CD4-positive, alpha-beta T cell treated with Interleukin-6 for 4 hours (primary cell): ENCODE data around the gene RALGAPA2.

Experiments used
- DNase-seq: peaks from one replicate; pipeline ENCODE4 v3.0.0-alpha.2; 2020; ENCODE audit warnings: mixed read lengths

RALGAPA2 gene

DNA sequence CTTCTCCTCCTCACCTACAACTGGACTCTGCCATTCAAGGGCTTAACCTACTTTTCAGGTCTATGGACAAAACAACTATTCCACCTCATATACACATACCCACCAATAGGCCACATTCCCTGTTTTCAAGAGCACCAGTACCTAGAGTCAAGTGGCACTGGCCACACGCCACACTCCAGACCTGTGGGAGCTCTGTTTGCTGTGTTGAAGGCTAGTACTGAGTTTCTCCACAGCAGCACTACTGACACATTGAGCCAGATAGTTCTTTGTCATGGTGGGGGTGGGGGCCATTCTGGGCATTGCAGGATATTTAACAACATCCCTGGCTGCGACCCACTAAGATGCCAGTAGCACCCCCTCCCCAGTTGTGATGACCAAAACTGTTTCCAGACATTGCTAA lies 84.1 kb downstream of the RALGAPA2 start:
- no peak for DNase-seq

DNA sequence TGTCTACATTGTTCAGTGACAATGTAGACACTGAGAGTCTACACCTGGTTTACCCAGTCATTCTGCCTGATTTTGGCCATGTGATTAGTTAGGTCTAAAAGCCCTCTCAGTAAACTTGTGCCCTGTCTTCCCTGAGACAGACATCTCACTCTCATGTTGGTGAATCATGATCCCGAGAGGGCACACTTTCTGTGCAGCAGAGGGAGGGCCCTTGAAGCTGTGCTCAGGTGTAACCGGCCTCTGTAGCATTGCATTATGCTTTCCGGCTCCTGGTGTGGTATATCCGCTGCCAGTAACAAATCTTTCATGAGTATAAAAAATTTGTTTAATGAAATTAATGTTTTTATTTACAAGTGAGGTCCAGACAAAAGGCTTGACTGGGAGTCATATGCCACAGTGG lies 85.0 kb downstream of the RALGAPA2 start:
- no peak for DNase-seq

DNA sequence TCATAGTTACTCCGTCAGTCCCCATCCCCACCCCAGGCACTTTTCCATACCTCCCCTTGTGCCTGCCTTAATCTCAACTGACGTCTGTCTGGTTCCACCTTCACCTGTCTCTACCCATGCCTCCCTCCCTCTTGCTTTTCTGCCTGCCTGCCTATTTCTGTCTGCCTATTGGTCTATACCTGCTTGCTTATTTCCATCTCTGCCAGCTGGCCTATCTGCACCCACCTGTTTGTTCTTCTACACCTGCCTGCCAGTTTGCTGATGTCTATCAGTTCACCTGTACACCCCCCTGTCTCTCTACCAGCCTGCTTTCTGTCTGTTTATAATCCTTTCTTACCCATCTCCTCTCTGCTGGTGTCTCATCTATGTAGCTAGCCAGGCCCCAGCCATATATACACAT lies 87.5 kb downstream of the RALGAPA2 start:
- no peak for DNase-seq

DNA sequence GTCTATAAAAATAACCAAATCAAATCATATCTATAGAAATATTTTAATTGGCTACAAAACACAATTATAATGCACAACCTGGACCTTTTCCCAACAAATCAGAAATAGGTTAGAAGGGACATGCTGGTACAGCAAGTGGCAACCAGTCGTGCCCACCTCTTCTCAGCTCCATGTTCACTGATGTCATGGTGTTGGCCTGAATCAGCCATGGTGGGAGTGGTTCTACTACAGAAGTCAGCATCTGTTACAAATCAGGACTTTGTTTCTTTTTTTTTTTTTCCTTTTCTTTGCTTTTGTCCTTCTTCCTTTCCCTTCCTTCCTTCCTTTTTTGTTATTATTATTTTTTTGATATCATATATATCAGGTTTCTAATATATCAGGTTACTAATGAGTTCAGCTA lies 91.2 kb downstream of the RALGAPA2 start:
- no peak for DNase-seq

DNA sequence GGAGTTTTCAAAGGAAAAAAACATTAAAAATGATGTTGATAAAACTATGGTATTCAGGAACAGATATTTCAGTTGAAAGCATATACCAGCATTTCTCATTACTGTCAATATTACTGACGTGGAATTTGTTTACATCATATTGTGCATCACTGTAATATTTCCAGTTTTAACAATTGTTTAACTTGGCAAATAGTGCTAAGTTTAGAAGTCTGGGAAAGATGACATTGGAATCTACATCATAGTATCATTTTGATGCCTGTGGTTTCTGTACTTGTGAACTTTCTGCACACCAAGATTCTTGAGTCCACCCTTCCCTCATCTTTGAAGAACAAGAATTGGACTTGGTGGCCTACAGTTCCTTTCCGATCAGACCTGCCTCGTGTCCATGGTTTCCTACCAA lies 98.1 kb downstream of the RALGAPA2 start:
- no peak for DNase-seq

DNA sequence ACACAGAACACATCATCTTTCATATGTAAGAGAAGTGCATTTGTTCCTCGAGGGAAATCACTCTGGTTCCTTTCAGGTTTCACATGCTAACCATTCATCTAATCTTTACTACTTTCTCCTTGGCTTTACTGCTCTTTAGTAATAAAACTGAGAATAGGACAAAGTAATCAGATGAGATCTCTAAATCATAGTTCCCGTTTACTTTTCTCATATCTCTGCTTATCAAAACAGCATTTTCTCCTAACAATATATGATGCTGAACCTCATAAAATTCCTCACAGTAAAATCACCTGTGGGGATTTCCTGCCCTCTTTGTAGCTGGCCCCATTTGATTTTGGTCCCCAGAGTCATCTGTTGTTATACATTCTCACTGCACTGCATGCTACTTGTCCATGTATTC lies 100.2 kb downstream of the RALGAPA2 start:
- no peak for DNase-seq

DNA sequence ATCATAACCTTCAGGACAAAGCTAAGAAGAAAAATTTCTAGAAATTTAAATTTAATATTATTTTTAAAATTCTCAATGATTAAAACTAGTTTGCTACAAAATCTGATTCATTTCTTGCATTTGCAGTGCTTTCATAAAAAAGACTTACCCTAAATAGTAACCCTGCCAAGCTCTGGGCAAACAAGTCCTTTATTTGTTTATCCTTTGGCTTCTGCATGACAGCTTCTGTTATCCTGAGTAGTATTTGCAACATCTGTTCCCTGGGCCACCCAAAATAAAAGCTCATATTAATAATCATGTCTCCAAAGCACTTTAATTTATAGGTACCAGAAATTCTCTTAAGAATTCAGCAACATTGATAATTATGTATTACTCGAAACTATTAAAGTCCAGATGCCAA lies 101.3 kb downstream of the RALGAPA2 start:
- DNase-seq, result no peak

DNA sequence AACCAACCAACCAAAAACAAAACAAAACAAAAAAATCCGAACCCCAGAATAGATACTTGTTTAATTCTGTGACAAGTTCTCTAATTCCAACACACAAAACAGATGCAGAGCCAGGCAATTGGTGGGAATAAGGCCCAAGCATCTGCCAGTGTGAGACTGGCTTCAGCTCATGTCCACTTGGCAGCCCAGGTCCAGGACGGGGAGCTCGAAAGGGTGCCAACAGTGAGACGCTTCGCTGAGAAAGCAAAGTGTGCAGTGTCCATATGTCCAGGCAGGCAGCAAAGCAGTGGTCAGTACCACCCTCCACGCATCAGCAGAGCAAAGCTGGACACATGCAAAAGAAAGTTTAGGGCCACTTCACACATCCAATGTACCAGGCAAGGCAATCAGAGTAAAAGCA lies 102.9 kb downstream of the RALGAPA2 start:
- no peak for DNase-seq

DNA sequence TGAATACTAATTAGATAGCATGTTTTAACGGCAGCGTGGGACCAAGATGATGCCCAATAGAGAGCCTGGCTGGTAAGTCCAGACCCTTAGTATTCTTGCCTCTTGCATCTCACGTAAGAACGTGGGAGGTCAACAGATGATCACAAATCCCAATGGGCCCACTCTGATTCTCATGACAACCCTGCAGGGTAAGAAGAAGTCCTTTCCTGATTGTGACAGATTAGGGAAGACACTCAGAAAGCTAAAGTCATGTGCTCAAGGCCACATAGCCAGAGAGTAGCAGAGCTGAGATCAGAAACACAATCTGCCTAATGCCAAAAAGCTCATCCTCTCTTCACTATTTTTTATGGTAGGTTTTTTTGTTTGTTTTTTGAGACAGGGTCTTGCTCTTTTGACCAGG lies 103.8 kb downstream of the RALGAPA2 start:
- no peak for DNase-seq

DNA sequence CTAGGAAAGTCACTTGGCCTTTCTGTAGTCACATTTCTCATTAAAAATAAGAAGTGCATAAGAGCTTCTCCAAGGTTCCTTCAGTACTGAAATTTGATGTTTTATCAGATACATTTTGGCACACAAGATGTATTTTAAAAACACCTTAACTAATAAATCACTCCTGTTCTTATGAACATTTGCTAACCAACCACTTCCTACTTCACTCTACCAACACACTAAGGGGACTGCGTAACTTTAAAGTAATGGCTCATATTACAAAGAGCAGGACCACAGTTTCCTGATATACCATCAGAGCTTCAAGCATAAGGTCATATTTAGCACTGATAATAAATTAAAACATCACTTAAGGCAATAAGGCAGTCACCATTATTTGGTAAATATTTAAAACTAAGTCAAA lies 104.4 kb downstream of the RALGAPA2 start:
- DNase-seq, result no peak

DNA sequence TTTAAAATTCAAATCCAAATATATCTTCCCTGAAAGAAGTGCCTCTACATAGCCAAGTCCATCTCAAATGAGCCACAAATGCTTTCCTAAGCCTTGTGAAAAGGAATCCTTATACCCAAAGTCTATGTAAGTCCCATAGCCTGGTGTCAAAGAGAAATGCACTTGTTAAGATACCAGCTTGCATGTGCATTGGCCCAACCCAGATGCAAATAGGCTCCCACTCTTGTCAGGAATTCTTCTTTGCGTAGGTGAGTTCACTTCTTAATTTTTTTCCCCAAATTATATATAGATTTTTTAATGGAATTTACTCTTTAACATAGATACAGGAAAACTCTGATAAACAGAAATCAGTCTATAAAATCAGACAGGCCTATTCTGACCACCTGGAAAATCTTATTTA lies 105.6 kb downstream of the RALGAPA2 start:
- DNase-seq, result no peak

DNA sequence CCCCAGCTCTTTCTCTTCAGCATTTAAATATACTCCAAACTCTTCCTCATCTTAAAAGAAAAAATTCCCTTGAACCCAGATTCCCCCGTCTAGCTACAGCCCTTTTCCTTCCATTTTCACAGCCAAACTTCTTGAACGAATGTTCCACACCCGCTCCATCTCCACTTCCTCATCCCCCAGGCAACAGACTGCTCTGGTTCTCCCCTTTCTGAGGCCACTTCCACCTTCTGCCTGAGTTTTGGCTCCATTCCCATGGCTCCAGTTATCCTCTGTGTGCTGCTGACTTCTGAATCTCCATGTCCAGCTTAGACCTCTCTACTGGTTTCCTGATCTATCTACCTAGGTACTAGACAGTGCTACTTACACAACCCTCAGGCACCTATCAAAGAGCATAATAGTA lies 106.4 kb downstream of the RALGAPA2 start:
- no peak for DNase-seq

DNA sequence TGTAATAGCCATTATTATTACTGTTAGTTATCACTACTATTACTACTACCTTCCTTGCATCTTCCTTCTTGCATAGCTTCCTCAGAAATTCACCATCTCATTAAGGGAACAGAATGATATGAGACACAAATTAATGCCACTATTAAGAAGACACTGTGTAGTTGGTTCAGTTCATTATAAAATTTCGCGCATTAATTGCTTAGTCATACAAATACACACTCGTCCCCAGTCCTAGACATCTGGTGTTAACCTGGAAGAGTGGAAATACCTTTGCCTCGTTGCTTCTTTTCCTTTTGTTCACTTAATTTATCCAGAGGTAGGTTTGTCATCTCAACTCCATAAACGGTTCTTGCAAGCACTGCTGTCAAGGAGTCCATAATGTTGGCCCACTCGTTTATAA lies 107.5 kb downstream of the RALGAPA2 start:
- DNase-seq, result no peak

DNA sequence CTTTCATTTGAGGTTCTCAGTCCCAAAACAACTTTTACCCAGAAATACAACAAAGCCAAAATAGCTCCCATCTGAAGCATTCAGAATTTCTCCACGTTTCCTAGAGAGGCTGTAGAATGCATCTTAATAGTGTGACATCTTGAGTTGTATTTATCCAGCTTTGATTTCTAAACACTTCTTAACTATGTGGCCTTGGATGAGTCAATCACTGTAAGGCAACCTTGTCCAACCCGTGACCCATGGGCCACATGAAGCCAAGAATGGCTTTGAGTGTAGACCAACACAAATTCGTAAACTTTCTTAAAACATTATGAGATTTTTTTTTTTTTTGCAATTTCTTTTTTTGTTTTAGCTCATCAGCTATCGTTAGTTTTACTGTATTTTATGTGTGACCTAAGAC lies 108.1 kb downstream of the RALGAPA2 start:
- DNase-seq, result no peak

DNA sequence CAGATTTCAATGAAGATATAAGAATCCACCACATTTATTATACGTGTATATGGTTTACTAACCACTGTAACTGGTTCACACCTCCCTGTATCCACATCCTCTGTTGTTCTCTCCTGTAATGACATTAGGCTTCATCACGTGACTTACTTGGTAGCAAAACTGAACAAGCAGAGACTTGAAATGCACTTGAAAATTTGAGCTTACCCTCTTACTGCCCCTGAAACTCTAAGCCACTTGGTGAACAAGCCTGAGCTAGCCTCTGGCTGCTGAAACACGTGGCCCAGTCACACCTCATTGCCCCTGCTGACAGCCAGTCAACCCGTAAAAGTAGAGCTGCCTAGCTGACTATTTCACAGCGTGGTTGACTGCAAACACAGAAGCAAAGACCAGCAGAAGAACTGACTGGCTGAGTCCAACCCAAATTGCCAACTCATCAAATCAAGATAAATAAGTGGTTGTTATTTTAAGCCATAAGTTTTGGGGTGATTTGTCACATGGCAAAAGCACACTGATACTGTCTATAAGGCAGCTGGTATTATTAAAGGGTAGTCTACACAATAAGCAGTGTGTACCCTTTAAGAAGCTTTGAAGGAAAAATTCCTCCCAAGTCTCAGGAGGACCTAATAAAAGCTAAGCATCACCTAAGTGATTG lies 109.0 kb downstream of the RALGAPA2 start:
- no peak for DNase-seq

DNA sequence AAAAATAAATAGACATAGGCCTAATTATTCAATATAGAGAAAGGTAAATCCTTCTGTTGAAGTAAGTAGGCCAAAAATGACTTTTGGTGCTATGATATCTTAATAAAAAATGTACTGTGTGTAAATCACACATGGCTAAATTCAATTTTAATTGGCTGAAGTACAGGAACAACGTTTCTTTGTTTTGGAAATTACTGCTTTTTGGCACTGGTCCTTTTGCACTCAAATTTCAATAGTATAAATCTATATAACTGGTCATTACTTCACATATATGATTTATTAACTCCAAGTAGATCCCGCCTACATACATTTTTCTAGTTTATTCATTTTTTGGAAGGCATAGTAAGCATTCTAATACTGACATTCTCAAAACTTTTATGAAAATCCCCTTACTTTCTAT lies 114.5 kb downstream of the RALGAPA2 start:
- DNase-seq, result no peak

DNA sequence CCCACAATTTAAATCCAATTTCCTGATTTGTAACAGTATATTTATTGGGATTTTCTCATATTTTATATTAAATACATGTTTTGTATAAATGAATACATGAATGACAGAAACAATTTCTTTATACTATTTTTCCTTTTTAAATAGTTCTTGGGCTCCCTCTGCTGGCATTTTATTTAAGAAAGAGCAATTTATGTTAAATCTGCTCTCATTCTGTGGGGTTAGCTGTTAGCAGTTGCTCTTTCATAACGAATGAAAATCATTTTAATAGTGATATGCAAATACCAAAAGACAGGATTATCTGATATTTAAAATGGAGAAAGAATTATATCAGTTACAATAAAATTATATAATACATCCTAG lies 118.3 kb downstream of the RALGAPA2 start:
- no peak for DNase-seq

DNA sequence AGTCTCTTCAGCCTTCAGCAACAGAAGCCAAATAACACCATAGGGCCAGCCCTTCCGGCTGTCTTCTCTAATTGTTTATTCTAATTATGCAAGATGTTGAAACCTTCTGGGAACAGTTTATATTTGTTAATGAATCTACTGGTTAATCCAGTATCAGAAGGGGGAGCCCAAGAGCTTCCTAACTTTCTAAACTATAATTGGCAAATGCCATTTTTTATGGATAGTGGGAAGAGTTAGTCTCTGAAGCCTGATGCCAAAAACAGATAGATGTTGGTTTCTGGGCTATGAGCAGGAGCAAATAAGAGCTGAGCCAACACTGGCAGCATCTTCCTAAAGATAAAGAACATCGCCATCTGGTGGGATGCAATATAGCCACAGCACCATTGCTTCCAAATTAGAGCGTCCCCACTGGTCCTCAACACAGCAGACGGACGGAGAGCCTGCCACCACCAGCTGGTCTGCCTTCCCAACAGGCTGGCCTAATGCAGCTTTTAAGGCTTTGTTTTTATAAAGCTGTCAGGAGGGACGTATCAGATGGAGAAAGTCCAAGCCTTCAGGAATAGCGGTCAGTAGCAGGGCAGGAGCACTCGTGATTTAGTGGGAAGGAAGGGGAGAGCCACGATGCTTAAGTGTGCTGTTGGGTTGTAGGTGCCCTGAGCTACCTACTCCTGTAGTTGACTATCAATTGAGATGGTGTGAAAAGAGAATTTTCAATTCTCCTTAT lies 118.8 kb downstream of the RALGAPA2 start:
- DNase-seq, result no peak

DNA sequence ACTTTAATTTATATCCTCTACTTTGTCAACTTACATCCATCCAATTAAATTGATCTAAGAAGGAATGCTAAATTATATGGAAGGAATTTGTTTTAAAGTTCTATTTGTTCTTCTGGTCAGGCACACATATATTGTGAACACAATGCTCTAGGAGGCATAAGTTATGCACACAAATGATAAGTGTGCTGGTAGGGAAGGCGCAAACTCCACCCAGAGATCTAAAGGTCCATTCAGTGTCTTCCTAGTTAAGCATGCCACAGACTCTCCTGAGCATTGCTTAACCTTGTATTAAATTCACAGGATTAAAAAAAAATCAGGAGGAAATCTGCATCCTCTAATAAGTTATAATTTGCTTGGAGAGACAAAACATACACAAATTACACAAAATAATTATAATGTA lies 127.3 kb downstream of the RALGAPA2 start:
- DNase-seq, result no peak

DNA sequence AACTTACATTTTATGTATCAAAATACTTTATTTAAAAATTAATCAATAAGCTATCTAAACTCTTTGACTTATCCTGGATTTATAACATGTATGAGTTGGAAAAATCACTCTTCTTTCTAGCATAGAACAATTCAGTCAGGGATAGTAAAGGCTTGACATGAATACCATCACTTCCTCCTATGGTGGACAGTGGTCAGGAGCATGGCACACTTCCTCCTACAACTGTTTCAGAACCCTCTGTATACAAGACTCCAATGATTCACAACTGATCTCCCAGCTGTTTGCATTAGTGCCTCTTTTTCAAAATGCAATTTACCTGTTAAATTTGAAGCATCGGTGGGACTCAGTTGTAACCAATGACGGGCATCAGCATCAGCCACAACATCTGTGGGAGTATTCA lies 129.7 kb downstream of the RALGAPA2 start:
- no peak for DNase-seq

DNA sequence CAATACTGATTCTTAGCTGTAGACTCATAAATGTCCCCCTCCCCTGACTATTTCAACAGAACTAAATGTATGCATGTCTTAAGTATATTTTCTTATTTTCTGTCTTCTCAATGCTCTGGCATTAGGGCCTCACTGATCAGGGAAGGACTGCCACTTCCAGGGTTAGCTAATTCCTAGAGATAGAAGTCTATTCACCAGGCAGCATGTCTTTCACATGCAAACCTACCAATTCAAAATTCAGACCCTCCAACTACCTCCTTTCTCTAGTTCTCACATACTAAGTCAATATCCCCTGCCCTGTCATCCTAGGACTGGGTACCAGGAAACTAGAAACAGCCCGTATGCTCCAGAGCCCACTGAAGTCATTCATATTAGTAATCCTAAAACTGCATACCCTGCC lies 132.3 kb downstream of the RALGAPA2 start:
- DNase-seq, result no peak

DNA sequence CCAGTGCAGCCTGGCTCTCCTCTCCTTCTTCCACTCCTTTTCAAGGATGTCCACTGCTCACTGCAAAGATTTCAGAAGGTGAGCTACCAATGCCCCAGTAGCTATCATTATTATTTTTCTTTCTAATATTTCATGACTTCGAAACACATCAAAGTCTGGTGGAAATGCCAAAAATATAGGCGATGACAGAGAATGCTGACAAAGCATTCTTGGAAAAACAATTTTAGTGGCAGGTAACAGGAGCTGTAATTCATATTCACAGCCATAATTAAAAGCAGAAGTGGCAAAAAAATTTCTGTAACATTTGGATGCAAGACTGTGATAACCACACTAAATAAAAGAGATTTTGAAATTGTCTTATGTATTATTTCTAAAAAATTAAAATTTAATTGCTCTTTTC lies 133.6 kb downstream of the RALGAPA2 start:
- no peak for DNase-seq

DNA sequence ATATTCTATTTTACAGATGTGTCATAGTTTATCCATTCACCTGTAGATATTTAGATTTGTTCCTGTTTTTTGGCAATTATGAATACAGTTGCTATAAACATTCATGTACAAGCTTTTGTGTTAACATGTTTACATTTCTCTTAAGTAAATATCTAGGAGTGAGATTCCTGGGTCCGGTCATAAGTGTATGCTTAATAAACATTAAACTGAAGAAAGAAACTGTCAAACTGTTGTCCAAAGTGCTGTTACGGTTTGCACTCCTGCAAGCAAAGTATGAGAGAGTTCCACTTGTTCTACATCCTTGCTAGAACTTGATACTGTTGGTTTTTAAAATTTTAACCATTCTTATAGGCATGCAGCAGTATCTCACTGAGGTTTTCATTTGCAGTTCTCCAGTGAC lies 138.6 kb downstream of the RALGAPA2 start:
- DNase-seq, result no peak

DNA sequence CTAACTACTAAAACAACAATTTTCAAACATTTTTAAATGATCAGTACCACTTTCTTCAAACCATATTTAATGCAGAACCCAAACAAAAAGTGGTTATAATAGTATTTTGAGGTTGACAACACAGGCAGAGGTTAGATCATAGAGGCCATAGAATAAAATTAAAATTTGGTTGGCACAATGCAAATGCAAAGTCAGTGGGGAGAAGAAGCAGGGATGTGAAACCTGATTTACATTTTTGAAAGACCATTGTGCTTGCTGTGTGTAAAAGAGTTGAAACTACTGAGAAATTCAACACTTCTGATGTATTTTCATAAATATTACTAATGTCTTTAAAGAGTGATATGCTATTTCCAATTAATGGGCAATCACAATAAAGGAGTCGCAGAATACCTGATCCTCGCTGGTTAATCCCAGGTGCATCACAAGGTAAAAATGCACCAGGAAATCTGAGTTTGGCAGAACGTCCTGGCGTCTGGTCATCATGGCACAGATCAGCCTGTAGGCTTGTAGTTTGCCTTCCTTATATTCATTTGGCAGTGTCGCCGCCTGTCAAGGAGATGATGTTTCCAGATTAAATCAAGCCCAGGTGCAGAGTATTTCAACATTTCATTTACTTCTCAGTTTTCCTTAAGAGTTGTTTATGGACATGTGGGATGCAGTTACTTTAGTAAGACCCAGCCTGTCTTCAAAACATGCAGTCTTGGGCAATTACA lies 141.2 kb downstream of the RALGAPA2 start:
- no peak for DNase-seq
